Type B pancreatic cell (in vitro differentiated cells): ENCODE measurements around the gene LINGO4. TPM values are rescaled to one million over a fixed set of nuclear protein-coding genes. Genes with fewer than 3 reads are reported as not detected.

Experiments
- DNase-seq: peaks from one replicate; pipeline ENCODE4 v3.0.0; 2021; ENCODE audit warnings: mixed read lengths; ENCODE audit not compliant: unreplicated experiment; ENCODE audit errors: extremely low spot score
- H3K27ac Mint-ChIP-seq: 2 replicates; pipeline ENCODE4 v1.8.0; 2021; ENCODE audit warnings: mild to moderate bottlenecking, mixed read lengths
- H3K27me3 Mint-ChIP-seq: 2 replicates; pipeline ENCODE4 v1.8.0; 2021; ENCODE audit warnings: mixed read lengths
- H3K36me3 Mint-ChIP-seq: 2 replicates; pipeline ENCODE4 v1.8.0; 2021; ENCODE audit warnings: mixed read lengths
- H3K4me1 Mint-ChIP-seq: one replicate; pipeline ENCODE4 v1.8.0; 2021; ENCODE audit warnings: mixed read lengths; ENCODE audit not compliant: unreplicated experiment
- H3K4me3 Mint-ChIP-seq: 2 replicates; pipeline ENCODE4 v1.8.0; 2021; ENCODE audit warnings: mild to moderate bottlenecking, mixed read lengths
- H3K9me3 Mint-ChIP-seq: 2 replicates; pipeline ENCODE4 v1.8.0; 2021; ENCODE audit warnings: mixed read lengths
- total RNA-seq: library from RNA; stranded (reverse); gene quantifications from 2 replicates; pipeline ENCODE4 v1.2.1, GENCODE V29; 2021; ENCODE audit warnings: low replicate concordance
- TF ChIP-seq, protein P1 (sequence below): fragments of 200-600 bp; sonication (generic); conservative IDR thresholded peaks from 2 replicates; pipeline ENCODE4 v1.5.0; 2021; ENCODE audit warnings: antibody characterized with exemption, mild to moderate bottlenecking

Gene LINGO4
- total RNA-seq, 1 donor from 2014 or later = not detected

DNA sequence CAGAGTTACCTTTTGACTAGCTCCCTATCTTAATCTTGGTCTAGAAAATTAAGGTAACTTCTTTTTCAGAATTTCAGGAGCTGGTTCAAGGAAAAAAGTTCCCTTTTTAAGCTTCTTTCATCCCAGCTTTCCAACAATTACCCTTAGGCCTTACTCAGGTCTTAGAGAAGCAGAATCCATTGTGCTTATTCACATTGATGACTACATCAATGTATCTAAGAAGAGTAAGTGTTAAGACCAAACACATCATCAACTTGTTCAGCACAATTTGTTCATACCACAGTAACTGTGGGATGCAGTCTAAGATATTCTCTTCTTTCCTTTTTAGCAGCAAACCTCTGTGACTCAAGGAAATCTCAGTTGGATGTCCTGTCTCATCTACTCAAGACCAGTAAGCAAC lies 46.0 kb downstream of the LINGO4 start:
- Mint-ChIP-seq H3K27ac (no peak overlapping the region), H3K36me3 (peaks cover 25% of the 10 kb centered on the region), H3K4me3 (no peak overlapping the region)

DNA sequence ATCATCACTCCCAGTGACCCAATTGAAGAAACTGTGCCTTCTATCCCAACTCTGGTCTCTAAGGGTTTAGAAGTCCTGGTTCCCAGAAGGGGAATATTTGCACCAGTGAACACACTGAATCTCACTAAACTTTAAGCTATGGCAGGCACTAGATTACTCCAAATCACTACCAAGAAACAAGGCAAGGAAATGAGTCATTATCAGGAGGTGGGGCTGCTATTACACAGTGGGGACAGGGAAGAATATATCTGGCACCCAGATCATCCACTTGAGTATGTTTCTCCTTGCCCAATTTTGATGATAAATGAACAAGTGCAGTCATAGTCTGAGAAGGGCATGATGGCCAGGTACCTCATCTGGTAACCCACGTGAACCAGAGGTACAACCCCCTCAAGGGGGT lies 48.9 kb downstream of the LINGO4 start:
- TF ChIP-seq, protein P1, sequence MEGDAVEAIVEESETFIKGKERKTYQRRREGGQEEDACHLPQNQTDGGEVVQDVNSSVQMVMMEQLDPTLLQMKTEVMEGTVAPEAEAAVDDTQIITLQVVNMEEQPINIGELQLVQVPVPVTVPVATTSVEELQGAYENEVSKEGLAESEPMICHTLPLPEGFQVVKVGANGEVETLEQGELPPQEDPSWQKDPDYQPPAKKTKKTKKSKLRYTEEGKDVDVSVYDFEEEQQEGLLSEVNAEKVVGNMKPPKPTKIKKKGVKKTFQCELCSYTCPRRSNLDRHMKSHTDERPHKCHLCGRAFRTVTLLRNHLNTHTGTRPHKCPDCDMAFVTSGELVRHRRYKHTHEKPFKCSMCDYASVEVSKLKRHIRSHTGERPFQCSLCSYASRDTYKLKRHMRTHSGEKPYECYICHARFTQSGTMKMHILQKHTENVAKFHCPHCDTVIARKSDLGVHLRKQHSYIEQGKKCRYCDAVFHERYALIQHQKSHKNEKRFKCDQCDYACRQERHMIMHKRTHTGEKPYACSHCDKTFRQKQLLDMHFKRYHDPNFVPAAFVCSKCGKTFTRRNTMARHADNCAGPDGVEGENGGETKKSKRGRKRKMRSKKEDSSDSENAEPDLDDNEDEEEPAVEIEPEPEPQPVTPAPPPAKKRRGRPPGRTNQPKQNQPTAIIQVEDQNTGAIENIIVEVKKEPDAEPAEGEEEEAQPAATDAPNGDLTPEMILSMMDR = no peak
- no peak overlapping the region for H3K4me3 Mint-ChIP-seq
- H3K4me1 Mint-ChIP-seq = no peaks in the 10 kb centered on the region
- no peak for DNase-seq
- peaks cover 21% of the 10 kb centered on the region for H3K36me3 Mint-ChIP-seq
- no peaks in the 10 kb centered on the region for H3K9me3 Mint-ChIP-seq
- H3K27ac Mint-ChIP-seq = no peak overlapping the region
- H3K27me3 Mint-ChIP-seq = no peaks in the 10 kb centered on the region

More for the DNA sequence above, 46.0 kb downstream of the LINGO4 start:
- Mint-ChIP-seq H3K27me3 (no peaks in the 10 kb centered on the region), H3K4me1 (peaks cover 12% of the 10 kb centered on the region), H3K9me3 (no peaks in the 10 kb centered on the region)
- no peak for DNase-seq
- TF ChIP-seq, protein P1 = no peak

Other genes starting within 250 kb of the LINGO4 start
- gene SNX27, start 193.4 kb downstream of the LINGO4 start, total RNA-seq = 33.1 and 40.7 TPM in 2 replicates
- gene CELF3, start 88.6 kb downstream of the LINGO4 start, total RNA-seq = 17.9 and 19.0 TPM in 2 replicates
- gene RIIAD1, start 83.9 kb downstream of the LINGO4 start, total RNA-seq = 3.1 and 3.6 TPM in 2 replicates
- gene MRPL9, start 41.9 kb downstream of the LINGO4 start, total RNA-seq = 80.4 and 92.1 TPM in 2 replicates
- 8.9 and 10.0 TPM in 2 replicates for gene TDRKH, start 14.9 kb downstream of the LINGO4 start, total RNA-seq
- gene RORC, start 26.4 kb upstream of the LINGO4 start, total RNA-seq = not detected in 2 replicates
- gene C2CD4D, start 34.4 kb upstream of the LINGO4 start, total RNA-seq = 0.43 and 0.45 TPM in 2 replicates
- not detected in 2 replicates for gene THEM5, start 48.3 kb upstream of the LINGO4 start, total RNA-seq
- 4.7 and 15.6 TPM in 2 replicates for gene THEM4, start 104.1 kb upstream of the LINGO4 start, total RNA-seq
- gene S100A10, start 188.4 kb upstream of the LINGO4 start, total RNA-seq = 316 and 1,258 TPM in 2 replicates
- 511 and 1,438 TPM in 2 replicates for gene S100A11, start 231.6 kb upstream of the LINGO4 start, total RNA-seq